GM21576 (cell line): ENCODE measurements around the gene PRPH2.
A peak's percentile ranks its signal among the peaks of the same experiment; 100 is the strongest.
"Not testable (repeated sequence)": the region's sequence is repeated elsewhere in the genome, so short reads cannot be mapped to it uniquely, and the experiment has no call there.

Experiments
- ATAC-seq: cut with Tn5 transposase; IDR thresholded peaks from one replicate; pipeline ENCODE4 v1.9.1; 2021; ENCODE audit warnings: mild to moderate bottlenecking, moderate library complexity; ENCODE audit not compliant: unreplicated experiment

PRPH2 gene

DNA sequence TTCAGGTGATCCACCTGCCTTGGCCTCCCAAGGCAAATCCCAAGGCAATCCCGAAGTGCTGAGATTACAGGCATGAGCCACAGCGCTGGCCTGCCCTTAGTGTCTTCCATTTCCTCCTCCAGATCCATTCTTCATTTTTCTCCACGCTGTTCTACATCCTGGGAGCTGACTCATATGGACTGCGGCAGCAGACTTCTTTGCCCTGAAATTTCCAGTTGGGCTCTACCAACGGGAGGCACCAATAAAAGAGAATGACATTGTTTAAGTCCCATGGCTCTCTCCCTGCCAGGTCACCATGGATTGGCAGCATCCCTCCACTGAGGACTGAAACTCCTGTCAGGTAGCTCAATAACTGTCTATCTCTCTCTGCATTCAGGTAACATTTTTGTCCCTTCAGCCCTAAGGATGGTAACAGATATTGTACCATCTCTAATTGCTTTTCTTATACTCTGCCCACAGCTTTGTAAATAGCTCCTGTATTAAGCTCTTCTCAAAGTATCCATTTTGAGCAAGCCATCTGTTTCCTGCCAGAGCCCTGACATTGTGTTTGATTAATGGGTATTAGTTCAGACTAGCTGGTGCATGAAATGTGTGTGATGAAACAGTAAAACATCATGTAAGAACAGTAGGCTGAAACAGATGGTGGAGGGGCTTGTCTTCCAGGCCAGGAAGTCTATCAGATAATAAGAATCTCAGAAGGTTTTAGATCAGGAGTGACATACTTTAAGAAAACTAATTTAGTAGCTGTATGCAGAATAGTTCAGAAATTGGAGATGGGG, 19.9 kb upstream of the PRPH2 start:
- no peak for ATAC-seq

DNA sequence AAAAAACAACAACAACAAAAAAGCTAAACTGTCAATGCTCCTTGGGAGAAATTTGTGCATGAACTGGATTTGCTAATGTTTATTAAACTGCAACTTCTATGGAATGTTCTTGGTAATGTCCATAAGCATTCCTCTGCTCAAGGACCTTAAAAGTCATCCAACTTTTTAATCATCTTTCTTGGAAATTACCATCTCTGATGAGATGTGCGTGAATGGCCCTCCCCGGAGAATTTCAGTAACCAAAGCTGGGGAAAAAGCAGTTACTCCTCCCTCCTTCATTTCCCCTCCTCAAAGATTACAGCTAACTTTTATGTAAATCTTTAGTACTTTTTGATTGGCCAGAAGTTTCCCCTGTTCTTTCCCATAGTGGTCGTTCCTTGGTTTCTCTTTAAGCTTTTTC, 18.3 kb upstream of the PRPH2 start:
- no peak for ATAC-seq

DNA sequence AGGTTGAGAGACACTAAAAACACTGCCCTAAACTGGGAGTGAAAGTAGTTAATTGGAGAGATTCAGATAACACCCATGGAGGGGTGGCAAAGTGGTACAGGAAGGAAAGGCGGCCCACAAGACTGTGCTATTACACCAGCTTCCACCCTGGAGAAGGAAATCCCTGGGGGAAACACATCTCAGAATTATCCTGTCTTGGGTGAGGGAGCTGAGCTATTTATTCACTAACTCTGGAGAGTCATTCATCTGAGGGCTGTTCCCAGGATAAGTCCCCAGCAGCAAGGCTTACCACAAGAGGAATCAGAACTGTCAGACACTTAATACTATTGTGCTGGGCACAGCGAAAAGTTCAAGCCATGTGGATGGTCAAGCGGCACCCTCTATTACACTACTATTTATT, 13.6 kb upstream of the PRPH2 start:
- no peak for ATAC-seq

DNA sequence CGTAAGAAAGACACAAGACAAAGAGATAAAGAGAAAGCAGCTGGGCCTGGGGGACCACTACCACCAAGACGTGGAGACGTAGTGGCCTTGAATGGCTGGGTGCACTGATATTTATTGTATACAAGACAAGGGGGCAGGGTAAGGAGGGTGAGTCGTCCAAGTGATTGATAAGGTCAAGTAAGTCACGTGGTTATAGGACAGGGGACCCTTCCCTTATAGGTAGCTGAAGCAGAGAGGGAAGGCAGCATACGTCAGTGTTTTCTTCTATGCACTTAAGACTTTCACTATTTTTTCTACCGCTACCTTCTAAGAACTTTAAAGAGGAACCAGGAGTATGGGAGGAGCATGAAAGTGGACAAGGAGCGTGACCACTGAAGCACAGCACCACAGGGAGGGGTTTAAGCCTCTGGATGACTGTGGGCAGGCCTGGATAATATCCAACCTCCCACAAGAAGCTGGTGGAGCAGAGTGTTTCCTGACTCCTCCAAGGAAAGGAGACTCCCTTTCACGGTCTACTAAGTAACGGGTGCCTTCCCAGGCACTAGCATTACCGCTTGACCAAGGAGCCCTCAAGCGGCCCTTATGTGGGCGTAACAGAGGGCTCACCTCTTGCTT, 11.6 kb upstream of the PRPH2 start:
- not testable (repeated sequence) for ATAC-seq

DNA sequence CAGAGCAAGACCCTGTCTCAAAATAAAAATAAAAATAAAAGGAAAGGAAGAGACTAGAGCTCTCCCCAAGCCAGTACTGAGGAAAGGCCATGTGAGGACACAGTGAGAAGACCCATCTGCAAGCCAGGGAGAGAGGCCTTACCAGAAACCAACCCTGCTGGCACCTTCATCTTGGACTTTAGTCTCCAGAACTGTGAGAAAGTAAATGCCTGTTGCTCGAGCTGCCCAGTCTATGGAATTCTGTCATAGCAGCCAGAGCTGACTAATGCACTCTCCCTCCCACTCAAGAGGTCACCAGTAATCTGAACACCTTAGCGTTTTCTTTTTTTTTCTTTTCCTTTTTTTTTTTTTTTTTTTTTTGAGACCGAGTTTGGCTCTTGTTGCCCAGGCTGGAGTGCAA, 7.3 kb upstream of the PRPH2 start:
- no peak for ATAC-seq

DNA sequence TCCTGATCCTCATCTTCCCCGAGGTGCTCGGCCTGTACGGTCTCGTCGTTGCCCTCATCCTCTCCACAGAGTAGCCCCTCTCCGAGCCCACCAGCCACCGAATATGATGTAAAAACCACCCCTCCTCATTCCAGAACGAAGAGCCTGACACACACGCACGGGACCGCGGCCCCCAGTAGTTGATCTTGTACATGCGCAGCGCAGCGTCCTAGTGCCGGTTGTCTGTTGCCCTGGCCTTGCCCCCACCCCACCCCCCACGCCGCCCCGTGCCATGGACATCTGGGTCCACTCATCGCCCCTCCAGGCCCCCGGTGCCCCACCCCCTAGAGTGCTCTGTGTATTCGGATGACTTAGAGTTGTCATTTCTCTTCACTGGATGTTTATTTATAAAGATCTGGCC, 5.2 kb upstream of the PRPH2 start:
- ATAC-seq: no peak

DNA sequence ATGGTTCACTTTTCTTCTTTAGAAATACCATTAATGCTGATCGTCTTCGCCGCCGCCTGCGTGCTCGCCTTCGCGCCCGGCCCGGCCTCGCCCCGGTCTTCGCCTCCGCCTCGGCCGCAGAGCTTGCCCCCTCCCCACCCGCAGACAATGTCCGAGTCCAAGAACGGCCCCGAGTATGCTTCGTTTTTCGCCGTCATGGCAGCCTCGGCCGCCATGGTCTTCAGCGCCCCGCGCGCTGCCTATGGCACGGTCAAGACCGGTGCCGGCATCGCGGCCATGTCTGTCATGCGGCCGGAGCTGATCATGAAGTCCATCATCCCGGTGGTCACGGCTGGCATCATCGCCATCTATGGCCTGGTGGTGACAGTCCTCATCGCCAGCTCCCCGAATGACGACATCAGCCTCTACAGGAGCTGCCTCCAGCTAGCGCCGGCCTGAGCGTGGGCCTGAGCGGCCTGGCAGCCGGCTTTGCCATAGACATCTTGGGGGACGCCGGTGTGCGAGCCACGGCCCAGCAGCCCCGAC, 4.8 kb upstream of the PRPH2 start:
- ATAC-seq: no peak

DNA sequence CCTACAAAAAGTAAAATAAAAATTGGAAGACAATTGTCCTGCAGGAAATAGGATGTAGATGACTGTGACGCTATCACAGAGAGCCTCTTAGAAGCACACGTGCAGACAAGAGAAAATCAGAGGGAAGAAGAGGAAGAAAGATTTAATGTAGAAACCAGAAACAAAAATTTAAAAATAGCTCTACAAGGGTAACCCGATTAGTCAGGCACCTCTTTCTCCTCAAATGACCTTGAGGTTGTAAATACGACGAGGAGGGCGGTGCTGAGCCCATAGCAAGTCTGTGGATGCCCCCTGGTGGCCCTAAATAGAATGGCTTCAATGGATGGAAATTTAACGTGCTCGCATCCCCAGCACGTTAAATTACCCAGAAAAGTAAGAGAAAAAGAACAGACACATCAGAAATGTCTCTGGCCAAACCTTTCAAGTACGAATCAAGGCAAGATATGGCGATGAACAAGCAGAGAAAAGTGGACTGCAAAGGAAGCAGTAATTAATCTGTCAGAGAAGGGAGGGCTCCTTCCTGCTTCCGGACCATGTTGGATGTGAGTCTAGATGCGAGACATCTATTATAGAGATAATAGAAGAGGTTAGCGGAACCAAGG, 4.2 kb upstream of the PRPH2 start:
- ATAC-seq: peak; percentile 82

DNA sequence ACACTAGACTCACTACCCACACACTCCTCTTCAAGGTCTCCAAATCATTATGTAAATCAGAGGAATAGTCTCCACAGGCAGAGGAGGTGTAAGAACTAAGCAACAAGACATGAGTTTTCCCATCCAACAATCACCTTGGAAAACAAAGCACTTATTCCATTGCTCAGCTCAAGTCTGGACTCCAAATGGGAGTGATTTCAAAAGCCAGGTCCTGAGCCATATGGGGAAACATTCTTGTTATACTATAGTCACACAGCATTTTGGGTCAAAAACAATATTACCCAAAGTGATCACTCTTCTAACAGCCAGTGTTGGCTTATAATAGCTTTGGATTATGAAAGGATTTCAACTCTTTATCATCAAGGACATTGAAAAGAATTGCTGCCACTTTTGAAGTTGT, 3.6 kb upstream of the PRPH2 start:
- ATAC-seq: no peak

DNA sequence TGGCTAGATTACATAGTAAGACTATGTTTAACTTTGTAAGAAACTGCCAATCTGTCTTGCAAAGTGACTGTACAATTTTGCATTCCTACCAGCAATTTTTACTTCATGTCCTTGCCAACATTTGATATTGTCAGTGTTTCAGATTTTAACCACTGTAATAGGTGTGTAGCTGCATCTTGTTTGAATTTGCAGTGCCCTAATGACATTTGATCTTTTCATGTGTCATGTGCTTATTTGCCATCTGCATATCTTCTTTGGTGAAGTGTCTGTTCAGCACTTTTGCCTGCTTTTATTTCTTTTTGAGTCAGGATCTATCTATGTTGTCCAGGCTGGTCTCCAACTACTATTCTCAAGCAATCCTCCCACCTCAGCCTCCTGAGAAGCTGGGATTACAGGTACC, 2.4 kb upstream of the PRPH2 start:
- no peak for ATAC-seq

DNA sequence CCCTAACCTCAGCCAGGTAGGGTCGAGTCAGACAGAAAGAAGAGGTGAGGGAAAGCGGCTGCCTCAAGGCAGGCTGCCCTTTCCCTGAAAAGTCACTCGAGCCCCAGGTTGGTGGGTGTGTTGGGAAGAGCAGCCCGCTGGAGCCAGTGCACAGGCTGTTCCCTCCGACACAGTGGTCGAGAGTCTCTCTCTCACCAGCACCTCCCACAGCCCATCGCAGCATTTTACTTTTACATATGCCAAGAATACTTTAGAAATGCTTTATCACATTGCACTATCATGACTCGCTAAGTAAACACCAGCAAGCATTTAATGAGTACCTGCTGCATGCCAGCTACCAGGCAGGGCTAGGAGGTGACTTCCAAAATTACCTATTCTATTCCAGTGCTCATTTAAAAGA, 1.7 kb downstream of the PRPH2 start:
- ATAC-seq: no peak

DNA sequence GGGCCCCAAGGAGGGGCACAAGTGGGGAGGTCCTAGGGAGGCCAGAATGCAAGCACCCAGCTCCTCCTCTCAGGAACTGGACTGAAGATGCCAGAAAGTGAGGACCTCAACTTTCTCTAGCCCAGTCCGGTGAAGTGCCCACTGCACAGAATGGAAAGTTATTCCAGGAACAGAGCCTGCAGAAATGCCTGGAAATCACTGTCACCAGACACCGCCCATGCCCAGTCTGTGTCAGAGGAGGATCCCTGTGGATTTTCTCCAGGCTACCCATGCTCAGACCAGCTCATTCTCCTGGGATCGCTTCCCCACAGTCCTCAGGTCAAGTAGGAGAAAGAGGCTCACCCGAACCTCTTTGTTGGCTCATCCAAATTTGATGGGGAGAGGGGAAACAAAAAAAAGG, 6.5 kb downstream of the PRPH2 start:
- no peak for ATAC-seq

DNA sequence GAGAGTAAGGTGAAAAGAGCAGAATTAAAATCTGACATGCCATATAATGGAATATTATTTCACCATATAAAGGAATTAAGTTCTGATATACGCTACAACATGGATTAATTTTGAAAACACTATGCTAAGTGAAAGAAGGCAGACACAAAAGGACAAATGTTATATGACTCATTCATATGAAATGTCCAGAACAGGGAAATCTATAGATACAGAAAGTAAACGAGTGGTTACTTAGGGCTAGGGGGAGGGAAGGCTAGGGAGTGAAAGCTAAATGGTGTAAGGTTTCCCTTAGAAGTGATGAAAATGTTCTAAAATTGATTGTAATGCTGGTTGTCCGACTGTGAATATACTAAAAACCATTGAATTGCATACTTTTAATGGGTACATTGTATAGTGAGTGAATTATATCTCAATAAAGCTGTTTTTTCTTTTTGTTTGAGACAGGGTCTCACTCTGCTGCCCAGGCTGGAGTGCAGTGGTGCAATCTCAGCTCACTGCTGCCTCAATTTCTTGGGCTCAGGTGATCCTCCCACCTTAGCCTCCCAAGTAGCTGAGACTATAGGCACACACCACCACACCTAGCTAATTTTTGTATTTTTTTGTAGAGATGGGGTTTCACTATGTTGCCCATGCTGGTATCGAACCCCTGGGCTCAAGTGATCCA, 8.2 kb downstream of the PRPH2 start:
- ATAC-seq: no peak

DNA sequence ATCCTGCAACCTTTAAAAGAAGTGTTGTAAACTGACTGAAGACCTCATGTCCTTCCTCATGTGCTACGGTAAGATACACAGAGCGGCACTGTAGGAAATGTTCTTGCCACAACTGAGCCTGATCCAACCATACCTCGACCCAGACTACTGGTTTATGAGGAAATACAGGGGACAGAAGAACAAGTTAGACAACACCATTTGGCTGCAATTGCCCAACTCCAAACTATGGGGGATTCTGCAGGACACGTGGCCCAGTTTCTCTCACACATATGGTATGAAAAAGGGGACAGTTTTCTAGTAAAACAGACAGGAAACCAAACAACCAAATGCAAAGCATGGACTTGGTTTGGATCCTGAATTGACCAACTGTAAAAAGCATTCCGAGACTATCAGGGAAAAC, 10.5 kb downstream of the PRPH2 start:
- ATAC-seq: no peak

DNA sequence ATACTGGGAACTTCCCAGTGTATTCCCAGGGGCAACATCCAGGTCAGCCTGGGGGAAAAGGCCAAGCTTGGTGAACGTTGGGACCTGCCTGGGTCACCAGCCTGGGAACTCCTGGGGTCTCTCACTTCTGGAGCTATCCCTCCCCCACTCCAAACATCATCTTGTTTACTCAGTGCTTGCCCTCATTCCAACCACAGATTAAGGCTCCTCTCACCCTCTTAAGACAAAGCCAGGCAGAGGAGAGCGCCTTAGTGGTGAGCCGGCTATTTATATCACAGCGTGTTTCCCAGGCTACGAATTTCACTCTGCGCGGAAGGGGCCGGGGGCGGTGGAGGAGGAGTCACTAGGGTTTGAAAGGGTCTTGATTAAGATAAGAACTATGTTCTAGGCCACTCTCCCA, 12.1 kb downstream of the PRPH2 start:
- no peak for ATAC-seq

DNA sequence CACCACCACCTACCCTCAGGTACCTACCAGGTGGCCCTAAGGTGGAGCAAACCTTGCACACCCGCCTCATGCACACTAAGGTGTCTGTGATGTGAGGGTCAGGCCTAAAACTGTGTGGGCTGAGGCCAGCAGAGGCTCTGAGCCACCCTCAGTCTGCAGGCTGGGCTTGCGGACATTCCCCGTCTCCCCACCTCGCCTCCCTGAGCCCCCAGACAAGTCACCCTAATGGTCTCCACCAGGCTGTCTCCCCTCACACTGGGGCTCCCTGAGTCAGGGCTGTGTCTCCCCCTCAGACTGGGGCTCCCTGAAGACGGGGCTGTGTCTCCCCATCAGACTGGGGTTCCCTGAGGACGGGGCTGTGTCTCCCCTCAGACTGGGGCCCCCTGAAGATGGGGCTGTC, 12.5 kb downstream of the PRPH2 start:
- ATAC-seq: no peak

DNA sequence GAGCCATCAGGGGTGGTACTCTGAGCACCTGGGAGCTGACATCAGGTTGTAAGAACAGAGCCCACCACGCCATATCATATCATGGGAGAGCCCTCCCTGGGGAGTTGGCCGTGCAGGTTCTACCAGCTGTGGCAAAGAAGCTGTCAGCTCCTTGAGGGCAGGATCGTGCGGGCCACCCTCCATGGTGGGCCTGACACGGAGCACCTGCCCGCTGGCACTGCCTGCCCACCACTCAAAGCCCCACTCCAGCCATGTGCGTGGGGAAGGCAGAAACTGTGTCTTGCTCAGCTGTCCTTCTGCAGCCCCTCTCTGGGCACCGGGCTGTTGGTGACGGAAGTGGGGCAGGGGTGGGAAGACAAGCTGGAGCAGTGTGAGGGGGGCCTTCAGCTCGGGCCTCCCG, 14.3 kb downstream of the PRPH2 start:
- ATAC-seq: no peak

DNA sequence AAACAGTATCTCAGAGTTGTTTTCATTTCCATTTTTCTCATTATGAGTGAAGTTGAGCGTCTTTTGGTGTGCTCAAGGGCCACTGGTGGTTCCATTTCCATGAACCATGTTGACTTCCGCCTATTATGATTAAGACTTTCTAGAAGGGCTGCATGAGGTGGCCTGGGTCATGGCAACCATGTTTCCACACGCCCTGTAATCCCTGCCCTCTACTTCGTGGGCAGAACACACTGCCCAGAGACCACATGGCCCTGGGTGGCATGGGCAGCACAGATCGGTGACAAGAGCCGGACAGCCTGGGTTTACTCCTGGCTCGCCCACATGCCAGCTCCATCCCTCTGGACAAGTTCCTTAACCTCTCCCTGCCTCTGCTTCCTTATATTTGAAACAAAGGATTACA, 14.8 kb downstream of the PRPH2 start:
- no peak for ATAC-seq

DNA sequence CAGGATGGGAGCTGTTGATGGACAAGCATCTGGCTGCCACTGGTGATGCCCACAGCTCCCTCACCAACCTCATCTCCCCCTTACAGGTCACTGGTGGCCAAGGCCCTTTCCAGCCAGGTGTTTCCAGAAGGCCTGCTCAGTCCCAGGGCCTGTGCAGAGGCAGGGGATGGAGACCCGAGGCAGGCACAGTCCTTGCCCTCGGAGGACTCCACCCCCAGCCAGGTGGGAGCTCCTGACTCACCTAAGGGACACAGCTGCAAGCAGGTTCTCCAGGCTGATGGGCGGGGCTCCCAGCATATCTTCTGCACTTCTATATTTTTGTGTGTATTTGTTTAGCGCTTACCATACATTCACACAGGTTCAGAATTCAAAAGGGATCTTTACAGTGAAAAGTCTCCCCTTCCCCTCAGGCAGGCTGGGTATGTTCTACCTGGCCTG, 17.4 kb downstream of the PRPH2 start:
- no peak for ATAC-seq

DNA sequence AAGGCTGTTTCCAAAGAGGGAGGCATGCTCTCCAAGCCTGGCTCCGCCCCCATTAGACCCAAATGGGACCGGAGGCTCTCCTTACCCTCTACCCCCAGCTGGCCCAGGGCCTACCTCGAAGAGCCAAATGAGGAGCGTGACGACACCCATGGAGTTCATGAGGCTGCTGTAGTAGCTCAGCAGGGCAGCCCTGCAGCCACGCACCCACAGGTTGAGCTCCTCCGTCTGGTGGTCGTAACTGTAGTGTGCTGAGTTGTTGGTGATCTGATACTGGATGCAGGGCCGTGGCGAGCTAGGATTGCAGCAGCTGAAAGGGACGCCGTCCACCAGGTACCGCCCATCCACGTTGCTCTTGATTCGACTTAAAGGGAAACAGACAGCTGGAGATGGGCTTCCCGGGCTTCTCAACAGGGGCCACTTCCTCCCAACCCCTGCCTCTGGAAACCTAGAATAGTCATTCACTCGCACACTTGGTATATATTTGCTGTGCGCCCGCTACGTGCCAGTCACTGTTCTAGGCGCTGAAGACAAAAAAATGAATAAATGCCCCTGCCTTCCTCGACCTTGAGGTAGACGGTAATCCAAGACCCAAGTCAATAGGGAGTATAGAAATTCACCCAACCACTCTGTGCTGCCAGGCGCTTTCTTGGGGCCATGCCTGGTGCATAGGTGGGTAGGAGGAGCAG, 18.0 kb downstream of the PRPH2 start:
- ATAC-seq: no peak

DNA sequence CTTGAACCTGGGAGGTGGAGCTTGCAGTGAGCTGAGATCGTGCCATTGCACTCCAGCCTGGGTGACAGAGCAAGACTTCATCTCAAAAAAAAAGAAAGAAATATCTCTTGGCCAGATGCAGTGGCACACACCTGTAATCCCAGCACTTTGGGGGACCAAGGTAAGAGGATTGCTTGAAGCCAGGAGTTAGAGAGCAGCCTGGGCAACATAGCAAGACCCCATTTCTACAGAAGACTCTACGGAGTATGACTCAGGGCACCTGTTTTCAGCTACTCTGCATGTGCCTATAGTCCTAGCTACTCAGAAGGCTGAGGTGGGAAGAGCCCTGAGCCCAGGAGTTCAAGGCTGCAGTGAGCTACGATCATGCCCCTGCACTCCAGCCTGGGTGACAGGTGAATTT, 19.6 kb downstream of the PRPH2 start:
- ATAC-seq: not testable (repeated sequence)
